ENCODE data around the gene MASP1.

The MASP1 gene

GRCh38 chr3:187271582-187271981 is 20.0 kb downstream of the MASP1 start:
- TF ChIP-seq CTCF (IDR thresholded peaks at IDR 0.05; ENCODE audit: insufficient read depth, low read length, poor library complexity, severe bottlenecking): no peak
- Histone ChIP-seq H3K4me3 (replicated peaks; ENCODE audit: low read depth, low read length) (no peak overlapping the region), H3K36me3 (ENCODE audit: control insufficient read depth, insufficient read depth, low read length) (no peaks in the 10 kb centered on the region), H3K27me3 (replicated peaks; ENCODE audit: control insufficient read depth, insufficient read depth, low read length) (no peaks in the 10 kb centered on the region)
- DNase-seq (ENCODE audit: extremely low read depth, insufficient read length): no peak

- Histone ChIP-seq H3K4me3 (replicated peaks; ENCODE audit: low read depth, low read length) (no peak overlapping the region), H3K36me3 (ENCODE audit: control insufficient read depth, insufficient read depth, low read length) (no peaks in the 10 kb centered on the region), H3K27me3 (replicated peaks; ENCODE audit: control insufficient read depth, insufficient read depth, low read length) (no peaks in the 10 kb centered on the region)
- DNase-seq (ENCODE audit: extremely low read depth, insufficient read length): no peak
- TF ChIP-seq CTCF (IDR thresholded peaks at IDR 0.05; ENCODE audit: insufficient read depth, low read length, poor library complexity, severe bottlenecking): no peak
These were observed 22.1 kb downstream of the MASP1 start for GRCh38 chr3:187269486-187269885.

- 0 out of 2 replicates have a peak, but pooled peaks cover 2% of the 10 kb centered on the region for H3K27me3 ChIP-seq (replicated peaks; ENCODE audit: control insufficient read depth, insufficient read depth, low read length)
- no peak for DNase-seq (ENCODE audit: extremely low read depth, insufficient read length)
- H3K36me3 ChIP-seq (ENCODE audit: control insufficient read depth, insufficient read depth, low read length): no peaks in the 10 kb centered on the region
- TF ChIP-seq CTCF (IDR thresholded peaks at IDR 0.05; ENCODE audit: insufficient read depth, low read length, poor library complexity, severe bottlenecking): no peak
- no peak overlapping the region for H3K4me3 ChIP-seq (replicated peaks; ENCODE audit: low read depth, low read length)
These were observed 24.2 kb downstream of the MASP1 start for GRCh38 chr3:187267306-187267705.

- Histone ChIP-seq H3K4me3 (replicated peaks; ENCODE audit: low read depth, low read length) (no peak overlapping the region), H3K36me3 (ENCODE audit: control insufficient read depth, insufficient read depth, low read length) (no peaks in the 10 kb centered on the region), H3K27me3 (replicated peaks; ENCODE audit: control insufficient read depth, insufficient read depth, low read length) (0 out of 2 replicates have a peak, but pooled peaks cover 2% of the 10 kb centered on the region)
- no peak for DNase-seq (ENCODE audit: extremely low read depth, insufficient read length)
- TF ChIP-seq CTCF (IDR thresholded peaks at IDR 0.05; ENCODE audit: insufficient read depth, low read length, poor library complexity, severe bottlenecking): no peak
These were observed 24.8 kb downstream of the MASP1 start for GRCh38 chr3:187266691-187267090.

GRCh38 chr3:187265461-187265955 is 26.0 kb downstream of the MASP1 start:
- DNase-seq (ENCODE audit: extremely low read depth, insufficient read length): no peak
- TF ChIP-seq CTCF (IDR thresholded peaks at IDR 0.05; ENCODE audit: insufficient read depth, low read length, poor library complexity, severe bottlenecking): no peak
- Histone ChIP-seq H3K27me3 (replicated peaks; ENCODE audit: control insufficient read depth, insufficient read depth, low read length) (0 out of 2 replicates have a peak, but pooled peaks cover 2% of the 10 kb centered on the region), H3K36me3 (ENCODE audit: control insufficient read depth, insufficient read depth, low read length) (no peaks in the 10 kb centered on the region), H3K4me3 (replicated peaks; ENCODE audit: low read depth, low read length) (no peak overlapping the region)

- no peak for DNase-seq (ENCODE audit: extremely low read depth, insufficient read length)
- TF ChIP-seq CTCF (IDR thresholded peaks at IDR 0.05; ENCODE audit: insufficient read depth, low read length, poor library complexity, severe bottlenecking): no peak
- Histone ChIP-seq H3K36me3 (ENCODE audit: control insufficient read depth, insufficient read depth, low read length) (no peaks in the 10 kb centered on the region), H3K27me3 (replicated peaks; ENCODE audit: control insufficient read depth, insufficient read depth, low read length) (0 out of 2 replicates have a peak, but pooled peaks cover 2% of the 10 kb centered on the region), H3K4me3 (replicated peaks; ENCODE audit: low read depth, low read length) (no peak overlapping the region)
These were observed 26.6 kb downstream of the MASP1 start for GRCh38 chr3:187264911-187265310.
